MCF 10A (cell line): ENCODE results near the gene PLA2G4C. TPM values are rescaled to one million over a fixed set of nuclear protein-coding genes. Genes with fewer than 3 reads are reported as not detected.

Experiments used
- BruUV-seq: library from RNA; stranded (reverse); fragments of 400-500 nt; replicated peaks from 2 replicates; lab custom pipeline; 2021; lab: Mats Ljungman, UMichigan
- CTCF ChIA-PET: fragments of 300-600 bp; sonication (Branson Sonifier 250); formaldehyde crosslinking; extraction: SDS; loops from one replicate; lab custom pipeline; 2021; ENCODE audit warnings: antibody characterized with exemption, inconsistent platforms; lab: Yijun Ruan, JAX
- POLR2A ChIA-PET: fragments of 300-600, 350-650 bp; sonication (Branson Sonifier 250); formaldehyde crosslinking; extraction: SDS; loops from one replicate; lab custom pipeline; 2020; ENCODE audit warnings: antibody characterized with exemption, inconsistent platforms; lab: Yijun Ruan, JAX
- DNase-seq: peaks from one replicate; pipeline ENCODE4 v3.0.0-alpha.2; 2018; ENCODE audit not compliant: unreplicated experiment
- H3K27ac Mint-ChIP-seq: one replicate; pipeline ENCODE4 v1.8.0; 2022; ENCODE audit warnings: mild to moderate bottlenecking, low read depth, mixed read lengths; ENCODE audit not compliant: unreplicated experiment
- H3K27me3 Mint-ChIP-seq: one replicate; pipeline ENCODE4 v1.8.0; 2022; ENCODE audit warnings: mixed read lengths; ENCODE audit not compliant: insufficient read depth, unreplicated experiment
- H3K36me3 Mint-ChIP-seq: one replicate; pipeline ENCODE4 v1.8.0; 2022; ENCODE audit warnings: mild to moderate bottlenecking, moderate library complexity, mixed read lengths; ENCODE audit not compliant: insufficient read depth, unreplicated experiment
- H3K4me1 Mint-ChIP-seq: one replicate; pipeline ENCODE4 v1.8.0; 2022; ENCODE audit warnings: mixed read lengths; ENCODE audit not compliant: insufficient read depth, unreplicated experiment
- H3K4me3 Mint-ChIP-seq: one replicate; pipeline ENCODE4 v1.8.0; 2022; ENCODE audit warnings: mild to moderate bottlenecking, moderate library complexity, mixed read lengths; ENCODE audit not compliant: unreplicated experiment
- H3K9me3 Mint-ChIP-seq: one replicate; pipeline ENCODE4 v1.8.0; 2022; ENCODE audit warnings: mixed read lengths; ENCODE audit not compliant: unreplicated experiment
- intact Hi-C: fragments of 100-400 bp; cut with micrococcal nuclease; formaldehyde crosslinking; loops from 2 replicates; pipeline ENCODE4 v1.14.1; 2022
- total RNA-seq: library from RNA; stranded (reverse); gene quantifications from 2 replicates; pipeline ENCODE4 v1.2.3, GENCODE V29; 2022
- TF ChIP-seq, protein P1 (sequence below): fragments of 200-600 bp; IDR thresholded peaks from one replicate; pipeline ENCODE4 v1.8.0; 2022; ENCODE audit warnings: antibody characterized with exemption, mild to moderate bottlenecking; ENCODE audit not compliant: unreplicated experiment

The PLA2G4C gene
- total RNA-seq, 1 experiment from 2014 or later, result 1.4 TPM

DNA sequence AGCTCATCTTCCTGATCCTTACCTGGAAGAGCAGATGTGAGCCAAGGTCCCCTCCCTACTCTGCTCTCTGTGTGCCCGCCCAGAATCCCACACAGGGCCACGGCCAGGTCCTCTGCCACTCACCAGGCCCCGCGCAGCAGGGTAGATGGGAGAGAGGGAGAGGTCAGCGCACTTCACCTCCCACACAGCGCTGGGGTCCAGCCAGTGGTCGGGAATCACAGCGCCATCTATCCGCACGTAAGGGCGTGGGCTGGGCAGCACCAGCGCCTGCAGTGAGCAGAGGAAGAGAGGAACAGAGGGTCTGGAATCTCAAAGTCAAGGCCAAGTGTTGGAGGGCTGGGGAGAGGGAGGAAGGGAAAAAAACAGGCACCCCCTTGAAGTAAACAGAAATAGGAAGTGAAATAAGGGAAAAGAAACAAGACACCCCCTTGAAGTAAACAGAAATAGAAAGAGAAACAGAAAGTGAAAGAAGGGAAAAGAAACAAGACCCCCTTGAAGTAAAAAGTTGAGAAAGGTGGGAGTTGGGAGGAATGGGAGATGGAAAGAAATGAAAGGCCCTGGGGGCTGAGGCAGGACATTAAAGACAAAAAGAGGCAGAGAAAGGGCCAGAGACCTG is 7.0 kb upstream of the PLA2G4C start:
- BruUV-seq, result no TSS peak
- intact Hi-C loops, result no loop called here
- Mint-ChIP-seq H3K4me1 (no peaks in the 10 kb centered on the region), H3K27me3 (no peaks in the 10 kb centered on the region), H3K4me3 (no peak overlapping the region), H3K27ac (no peak overlapping the region), H3K9me3 (no peaks in the 10 kb centered on the region), H3K36me3 (peaks cover 22% of the 10 kb centered on the region)
- CTCF ChIA-PET, result interaction anchor here (1.5 kb wide), 1 partner anchor 154 kb away, joined by 3 read pairs; no protein-coding TSS in a partner anchor
- no peak for DNase-seq
- POLR2A ChIA-PET, result interaction anchor here (0.7 kb wide), 1 partner anchor 10 kb away, joined by 3 read pairs; no protein-coding TSS in a partner anchor
- TF ChIP-seq, protein P1, sequence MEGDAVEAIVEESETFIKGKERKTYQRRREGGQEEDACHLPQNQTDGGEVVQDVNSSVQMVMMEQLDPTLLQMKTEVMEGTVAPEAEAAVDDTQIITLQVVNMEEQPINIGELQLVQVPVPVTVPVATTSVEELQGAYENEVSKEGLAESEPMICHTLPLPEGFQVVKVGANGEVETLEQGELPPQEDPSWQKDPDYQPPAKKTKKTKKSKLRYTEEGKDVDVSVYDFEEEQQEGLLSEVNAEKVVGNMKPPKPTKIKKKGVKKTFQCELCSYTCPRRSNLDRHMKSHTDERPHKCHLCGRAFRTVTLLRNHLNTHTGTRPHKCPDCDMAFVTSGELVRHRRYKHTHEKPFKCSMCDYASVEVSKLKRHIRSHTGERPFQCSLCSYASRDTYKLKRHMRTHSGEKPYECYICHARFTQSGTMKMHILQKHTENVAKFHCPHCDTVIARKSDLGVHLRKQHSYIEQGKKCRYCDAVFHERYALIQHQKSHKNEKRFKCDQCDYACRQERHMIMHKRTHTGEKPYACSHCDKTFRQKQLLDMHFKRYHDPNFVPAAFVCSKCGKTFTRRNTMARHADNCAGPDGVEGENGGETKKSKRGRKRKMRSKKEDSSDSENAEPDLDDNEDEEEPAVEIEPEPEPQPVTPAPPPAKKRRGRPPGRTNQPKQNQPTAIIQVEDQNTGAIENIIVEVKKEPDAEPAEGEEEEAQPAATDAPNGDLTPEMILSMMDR, result no peak

DNA sequence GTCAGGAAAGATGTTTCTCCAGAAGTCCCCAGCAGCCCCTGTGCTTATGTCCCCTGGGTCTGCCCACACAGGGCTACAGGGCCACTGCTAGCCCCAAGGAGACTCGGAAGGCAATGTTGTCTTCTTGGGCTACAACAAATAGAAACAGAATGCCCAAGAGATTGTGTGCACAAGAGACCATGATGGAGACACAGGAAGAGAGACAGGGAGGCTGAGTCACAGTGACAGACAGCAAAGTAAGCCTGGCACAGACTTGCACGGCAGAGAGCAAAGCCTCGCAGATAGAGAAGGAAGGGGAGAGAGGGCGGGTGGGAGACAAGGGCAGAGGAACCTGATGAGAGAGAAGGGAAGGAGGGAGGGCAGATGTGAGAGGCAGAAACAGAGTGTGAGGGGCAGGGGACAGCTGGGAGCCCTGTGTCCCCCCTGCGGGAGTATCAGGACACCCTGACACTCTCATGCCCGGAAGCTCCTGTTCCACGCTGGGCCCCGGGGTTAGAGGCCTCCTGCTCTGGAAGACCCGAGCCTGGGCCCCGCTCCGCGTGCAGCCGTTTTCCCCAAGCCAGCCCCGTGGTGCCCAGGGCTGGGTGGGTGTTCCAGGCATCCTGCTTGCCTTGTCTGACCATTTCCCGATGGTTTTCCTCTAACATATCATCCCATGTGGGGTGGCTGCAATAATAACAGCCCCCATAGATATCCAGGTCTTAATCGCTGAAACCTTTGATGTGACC is 2.7 kb upstream of the PLA2G4C start:
- no peak overlapping the region for H3K4me3 Mint-ChIP-seq
- DNase-seq, result no peak
- no peak overlapping the region for H3K27ac Mint-ChIP-seq
- no TSS peak for BruUV-seq
- H3K27me3 Mint-ChIP-seq, result no peaks in the 10 kb centered on the region
- TF ChIP-seq, protein P1, result no peak
- CTCF ChIA-PET, result interaction anchor here (0.6 to 1.2 kb wide), 2 partner anchors 11 to 150 kb away, joined by 3 to 6 read pairs; no protein-coding TSS in a partner anchor
- H3K36me3 Mint-ChIP-seq, result peaks cover 22% of the 10 kb centered on the region
- H3K9me3 Mint-ChIP-seq, result no peaks in the 10 kb centered on the region
- H3K4me1 Mint-ChIP-seq, result no peaks in the 10 kb centered on the region
- intact Hi-C loops, result no loop called here
- POLR2A ChIA-PET, result no interaction called here

DNA sequence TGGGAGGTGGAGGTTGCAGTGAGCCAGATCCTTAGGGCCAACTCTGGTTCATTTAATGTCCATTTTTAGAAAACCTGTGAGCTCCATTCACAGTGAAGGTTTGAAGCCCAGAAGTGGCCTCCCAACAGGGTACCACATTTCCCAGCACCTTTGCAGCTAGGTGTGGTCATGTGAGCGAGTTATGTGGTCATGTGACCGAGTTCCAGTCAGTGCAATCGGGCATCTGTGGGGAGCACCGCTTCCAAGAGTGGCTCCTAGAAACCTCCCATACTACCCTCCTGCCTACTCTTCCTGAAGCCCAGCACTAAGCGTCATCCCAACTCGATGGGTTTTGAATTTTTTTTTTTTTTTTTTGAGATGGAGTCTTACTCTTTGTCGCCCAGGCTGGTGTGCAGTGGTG is 663 bp upstream of the PLA2G4C start:
- H3K27me3 Mint-ChIP-seq, result peaks cover 6% of the 10 kb centered on the region
- intact Hi-C loops, result no loop called here
- peaks cover 22% of the 10 kb centered on the region for H3K36me3 Mint-ChIP-seq
- POLR2A ChIA-PET, result interaction anchor here (0.6 to 2.2 kb wide), 8 partner anchors 9 to 663 kb away, joined by 3 to 6 read pairs (median 4); no protein-coding TSS in a partner anchor
- TF ChIP-seq, protein P1, result no peak
- H3K27ac Mint-ChIP-seq, result no peak overlapping the region
- no peaks in the 10 kb centered on the region for H3K4me1 Mint-ChIP-seq
- no peak for DNase-seq
- BruUV-seq, result no TSS peak
- H3K4me3 Mint-ChIP-seq, result no peak overlapping the region
- H3K9me3 Mint-ChIP-seq, result no peaks in the 10 kb centered on the region
- CTCF ChIA-PET, result interaction anchor here (0.6 to 6.9 kb wide), 4 partner anchors 13 to 154 kb away, joined by 3 to 66 read pairs (median 4); no protein-coding TSS in a partner anchor
